H1 (cell line): Measurements from ENCODE around the gene NME3. TPM values are rescaled to one million over a fixed set of nuclear protein-coding genes. Genes with fewer than 3 reads are reported as not detected.

Experiments used
- ASH2L ChIP-seq: fragments of 200-600, 300-600 bp; sonication (generic); IDR thresholded peaks from one replicate; pipeline ENCODE4 v1.7.1; 2017; ENCODE audit warnings: low read length
- CBX5 ChIP-seq: fragments of 300-800, 300-1000 bp; sonication (generic); IDR thresholded peaks from 2 replicates; pipeline ENCODE4 v1.7.1; 2016; ENCODE audit warnings: antibody characterized with exemption, low read length, low read depth
- CHD1 ChIP-seq: IDR thresholded peaks from 2 replicates; pipeline ENCODE4 v1.6.1; 2012; ENCODE audit warnings: low read depth, low read length, improper control_type of control experiment
- EP300 ChIP-seq, 2 experiments: IDR thresholded peaks; 1 replicate in 1 of 2; 2 replicates in 1 of 2; pipeline ENCODE4 v1.6.1; 2011 to 2012; ENCODE audit warnings: low read depth in 2 of 2, low read length in 2 of 2, mild to moderate bottlenecking in 2 of 2, borderline replicate concordance in 1 of 2, inconsistent platforms in 1 of 2, moderate library complexity in 1 of 2
- KDM4A ChIP-seq: IDR thresholded peaks from one replicate; pipeline ENCODE4 v1.7.1; 2012; ENCODE audit warnings: low read depth, mild to moderate bottlenecking, moderate library complexity, low read length, inconsistent platforms; ENCODE audit not compliant: severe bottlenecking
- SRF ChIP-seq: IDR thresholded peaks from 2 replicates; pipeline ENCODE4 v1.6.1; 2011; ENCODE audit warnings: mild to moderate bottlenecking, low read depth, low read length, moderate library complexity
- TAF7 ChIP-seq: optimal IDR thresholded peaks from 2 replicates; pipeline ENCODE3; 2011; ENCODE audit warnings: low read depth, mild to moderate bottlenecking, inconsistent platforms, low read length, moderate library complexity, borderline replicate concordance
- TBP ChIP-seq: IDR thresholded peaks from 2 replicates; pipeline ENCODE4 v1.6.1; 2011; ENCODE audit warnings: low read depth, low read length, improper control_type of control experiment
- polyA plus RNA-seq, 7 experiments: library from polyadenylated mRNA; depleted of rRNA in 3 of 7; stranded (reverse) in 5 of 7; unstranded in 2 of 7; fragments of >200 nt in 5 of 7; fragments of 200-250 nt in 2 of 7; gene quantifications; 1 replicate in 5 of 7; 2 replicates in 1 of 7; 4 replicates in 1 of 7; pipeline versions ENCODE4 v1.2.1 to v1.2.3, GENCODE V29; 2011 to 2013; ENCODE audit warnings: missing spikeins in 2 of 7, mixed read lengths in 2 of 7
- total RNA-seq: library from RNA; stranded (reverse); fragmentation: NEBNext Ultra II Directional; extraction: Animal tissue kit (Norgen Biotek cat#: 25700); gene quantifications from 2 replicates; pipeline ENCODE4 v1.2.1, GENCODE V29; 2021

NME3 gene
- total and polyA plus RNA-seq, 2 of the 8 experiments (the other 6 are each of a cell fraction or from before 2014, with no cell fraction given): 72.5 to 163 TPM

GRCh38 chr16:1763521-1764511 lies 7.5 kb downstream of the NME3 start (continued):
- TF ChIP-seq KDM4A: peak; percentile 46
- TF ChIP-seq TAF7: no peak
- TF ChIP-seq SRF: no peak
- TF ChIP-seq CBX5: no peak
- TF ChIP-seq EP300 (IDR thresholded peaks at IDR 0.05; ENCODE audit: borderline replicate concordance in 1 of 2, low read depth in 2 of 2, low read length in 2 of 2): no peak
- peak; percentile 31; the same call in 1 of the 2 replicates for TF ChIP-seq TBP
- no peak for TF ChIP-seq ASH2L
- no peak for TF ChIP-seq CHD1
- TF ChIP-seq, all 59 proteins: peak for 13
